GM18498 (cell line): ENCODE data around the gene UGT1A7.
"Not testable (repeated sequence)": the region's sequence is repeated elsewhere in the genome, so short reads cannot be mapped to it uniquely, and the experiment has no call there.

Experiments used
- ATAC-seq: cut with Tn5 transposase; IDR thresholded peaks from one replicate; pipeline ENCODE4 v1.9.1; 2021; ENCODE audit warnings: mild to moderate bottlenecking, moderate library complexity; ENCODE audit not compliant: unreplicated experiment

Gene UGT1A7

DNA sequence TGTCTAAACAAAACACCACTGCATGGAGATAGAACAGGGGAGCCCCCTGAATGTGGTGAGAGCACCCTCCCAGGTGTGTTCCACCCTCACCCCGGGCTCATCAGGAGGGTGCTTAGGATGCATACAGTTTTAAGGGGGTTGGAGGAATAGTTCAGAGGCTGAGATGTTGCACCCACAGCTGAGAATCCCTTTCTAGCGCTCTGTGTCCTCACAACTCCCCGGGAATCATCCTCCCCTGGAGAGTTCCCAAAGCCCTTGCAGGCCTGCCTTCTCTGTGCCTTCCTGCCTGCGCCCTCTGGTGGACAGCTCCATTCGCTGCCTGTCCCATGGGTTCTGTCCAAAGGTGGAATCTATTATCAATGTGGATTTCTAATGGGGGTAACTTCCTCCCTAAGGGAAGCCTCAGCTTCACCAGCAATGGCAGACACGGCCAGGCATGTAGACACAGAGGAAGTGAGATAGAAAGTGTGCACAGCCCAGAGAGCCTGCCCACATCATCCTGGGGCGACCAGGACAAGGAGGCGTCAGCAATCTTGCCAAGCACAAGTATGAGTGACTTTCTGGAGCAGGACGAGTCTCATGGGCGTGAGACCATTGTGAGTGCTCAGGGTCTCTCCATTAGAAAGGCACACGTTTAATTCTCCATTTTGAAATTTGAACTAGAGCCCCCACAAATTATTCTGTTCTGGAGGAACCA is 29.8 kb downstream of the UGT1A7 start:
- ATAC-seq = no peak

GRCh38 chr2:233712611-233713261 is 31.0 kb downstream of the UGT1A7 start, which contains the start of gene UGT1A5:
TSS of gene UGT1A5 (plus strand) at chr2:233712907. CDS start at chr2:233712992, 85 bp downstream.
- no peak for ATAC-seq

- no peak for ATAC-seq
Observed at GRCh38 chr2:233713262-233713615, 31.5 kb downstream of the UGT1A7 start.

DNA sequence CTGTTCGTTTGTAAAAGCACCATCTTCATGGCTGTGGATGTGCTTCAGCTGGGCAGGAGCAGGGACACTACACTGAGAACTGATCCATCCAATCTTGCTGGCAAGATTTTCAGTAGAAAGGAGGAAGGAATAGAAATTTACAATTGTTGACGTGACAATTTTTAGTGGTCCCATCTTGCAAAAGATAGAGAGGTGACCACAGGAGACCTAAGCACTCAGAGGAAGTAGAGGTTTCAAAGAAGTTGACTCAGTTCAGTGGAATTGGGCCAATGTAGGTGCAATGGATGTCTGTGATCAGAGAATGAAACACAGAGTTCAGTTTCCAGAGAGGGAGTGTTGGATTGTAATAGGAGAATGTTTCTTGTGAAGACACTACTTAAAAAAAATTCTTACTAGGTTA is 32.4 kb downstream of the UGT1A7 start:
- ATAC-seq = no peak

- no peak for ATAC-seq
Observed at GRCh38 chr2:233718552-233718951, 36.9 kb downstream of the UGT1A7 start, which contains the start of gene UGT1A4. TSS of gene UGT1A4 (plus strand) at chr2:233718736. CDS start at chr2:233718821, 85 bp downstream.

DNA sequence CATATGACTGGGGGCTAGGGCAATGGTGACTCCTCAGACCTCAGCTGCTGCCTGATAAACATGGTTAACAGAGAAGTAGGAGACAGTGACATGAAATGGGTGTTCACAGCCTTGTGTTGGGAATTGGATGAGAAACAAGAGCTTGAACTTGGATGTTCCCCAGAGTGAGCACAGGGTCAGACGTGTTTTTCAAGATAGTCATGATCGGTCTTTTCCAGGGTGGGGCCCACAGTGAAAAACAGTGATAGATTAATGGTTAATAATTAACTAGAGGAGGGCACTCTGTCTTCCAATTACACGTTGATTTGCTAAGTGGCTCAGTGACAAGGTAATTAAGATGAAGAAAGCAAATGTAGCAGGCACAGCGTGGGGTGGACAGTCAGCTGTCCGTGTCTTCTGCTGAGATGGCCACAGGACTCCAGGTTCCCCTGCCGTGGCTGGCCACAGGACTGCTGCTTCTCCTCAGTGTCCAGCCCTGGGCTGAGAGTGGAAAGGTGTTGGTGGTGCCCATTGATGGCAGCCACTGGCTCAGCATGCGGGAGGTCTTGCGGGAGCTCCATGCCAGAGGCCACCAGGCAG is 47.1 kb downstream of the UGT1A7 start, which contains the start of gene UGT1A3:
UGT1A3 (plus strand) TSS at position 320 of the 579 bp plus-strand sequence; CDS start at position 405, 85 bp downstream.
- ATAC-seq = no peak

GRCh38 chr2:233736868-233737653 is 55.4 kb downstream of the UGT1A7 start:
- ATAC-seq = not testable (repeated sequence)

GRCh38 chr2:233740870-233741269 is 59.2 kb downstream of the UGT1A7 start:
- ATAC-seq = no peak

- no peak for ATAC-seq
Observed at GRCh38 chr2:233743464-233744259, 62.0 kb downstream of the UGT1A7 start.

DNA sequence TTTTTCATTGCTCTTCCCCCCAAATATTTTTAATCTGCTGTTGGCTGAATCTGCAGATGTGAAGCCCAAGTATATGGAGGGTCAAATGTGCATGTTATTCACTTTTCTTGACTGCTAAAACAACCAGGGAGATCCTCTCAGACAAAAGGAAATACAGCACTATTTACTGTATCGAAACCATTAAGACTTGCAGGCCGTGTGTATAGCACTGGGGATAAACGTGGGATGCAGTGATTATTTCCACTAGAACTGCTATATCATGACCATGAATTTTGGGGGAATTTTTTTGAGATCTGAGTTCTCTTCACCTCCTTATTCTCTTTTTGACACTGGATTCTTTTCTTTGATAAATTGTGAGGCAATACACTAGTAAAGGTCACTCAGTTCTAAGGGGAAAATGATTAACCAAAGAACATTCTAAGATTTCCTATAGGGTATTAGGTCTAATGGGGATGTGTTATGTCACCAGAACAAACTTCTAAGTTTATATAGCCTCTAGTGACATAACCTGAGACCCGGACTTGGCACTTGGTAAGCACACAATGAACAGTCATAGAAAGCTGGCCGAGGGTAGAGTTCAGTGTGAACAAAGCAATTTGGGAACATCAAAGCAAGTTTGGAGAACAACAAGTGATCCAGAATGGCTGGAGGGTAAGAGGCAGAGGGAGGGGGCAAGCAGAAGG is 63.5 kb downstream of the UGT1A7 start:
- ATAC-seq = no peak

DNA sequence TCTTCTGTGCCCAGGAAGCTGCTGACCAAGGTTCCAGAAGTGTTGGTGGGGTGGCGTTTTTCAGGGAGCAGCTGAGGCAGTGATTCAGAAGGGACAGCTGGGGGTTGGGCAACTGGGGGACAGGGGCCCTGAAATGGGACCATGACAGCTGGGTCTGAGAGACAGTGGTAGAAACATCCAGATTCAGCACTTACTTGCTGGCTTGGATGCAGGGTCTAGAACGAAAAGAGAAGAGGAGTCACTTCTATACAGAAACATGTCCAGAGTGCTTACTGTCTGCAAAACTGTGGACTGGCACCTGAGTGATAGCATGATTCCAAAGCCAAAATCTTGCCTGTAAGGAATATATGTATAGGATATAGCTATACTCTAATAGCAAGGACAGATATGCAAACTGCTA is 64.1 kb downstream of the UGT1A7 start:
- ATAC-seq = not testable (repeated sequence)

- no peak for ATAC-seq
Observed at GRCh38 chr2:233746475-233747282, 65.0 kb downstream of the UGT1A7 start.

DNA sequence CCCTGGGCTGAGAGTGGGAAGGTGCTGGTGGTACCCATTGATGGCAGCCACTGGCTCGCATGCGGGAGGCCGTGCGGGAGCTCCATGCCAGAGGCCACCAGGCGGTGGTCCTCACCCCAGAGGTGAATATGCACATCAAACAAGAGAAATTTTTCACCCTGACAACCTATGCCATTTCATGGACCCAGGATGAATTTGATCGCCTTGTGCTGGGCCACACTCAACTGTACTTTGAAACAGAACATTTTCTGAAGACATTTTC is 65.5 kb downstream of the UGT1A7 start:
- no peak for ATAC-seq

GRCh38 chr2:233750689-233751088 is 69.0 kb downstream of the UGT1A7 start:
- ATAC-seq = not testable (repeated sequence)

DNA sequence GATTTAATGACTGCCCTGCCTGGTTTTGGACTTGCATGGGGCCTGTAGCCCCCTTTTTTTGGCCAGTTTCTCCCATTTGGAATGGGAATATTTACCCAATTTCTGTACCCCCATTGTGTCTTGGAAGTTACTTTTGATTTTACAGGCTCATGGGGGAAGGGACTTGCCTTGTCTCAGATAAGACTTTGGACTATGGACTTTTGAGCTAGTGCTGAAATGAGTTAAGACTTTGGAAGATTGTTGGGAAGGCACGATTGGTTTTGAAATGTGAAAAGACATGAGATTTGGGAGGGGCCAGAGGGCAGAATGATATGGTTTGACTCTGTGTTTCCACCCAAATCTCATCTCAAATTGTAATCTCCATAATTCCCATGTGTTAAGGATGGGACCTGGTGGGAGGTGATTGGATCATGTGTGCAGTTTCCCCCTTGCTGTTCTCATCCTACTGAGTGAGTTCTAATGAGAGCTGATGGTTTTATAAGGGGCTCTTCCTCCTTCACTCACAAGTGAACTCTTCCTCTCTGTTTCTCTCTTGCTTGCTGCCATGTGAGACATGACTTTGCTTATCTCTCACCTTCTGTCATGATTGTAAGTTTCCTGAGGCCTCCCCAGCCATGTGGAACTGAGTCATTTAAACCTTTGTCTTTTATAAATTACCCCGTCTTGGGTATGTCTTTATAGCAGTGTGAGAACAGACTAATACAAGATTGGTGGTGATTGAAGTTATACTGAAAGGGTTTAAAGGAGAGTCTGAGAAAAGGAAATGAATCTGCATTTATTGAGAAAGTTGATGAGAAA is 69.7 kb downstream of the UGT1A7 start:
- not testable (repeated sequence) for ATAC-seq

- ATAC-seq = no peak
Observed at GRCh38 chr2:233754872-233755611, 73.3 kb downstream of the UGT1A7 start.

DNA sequence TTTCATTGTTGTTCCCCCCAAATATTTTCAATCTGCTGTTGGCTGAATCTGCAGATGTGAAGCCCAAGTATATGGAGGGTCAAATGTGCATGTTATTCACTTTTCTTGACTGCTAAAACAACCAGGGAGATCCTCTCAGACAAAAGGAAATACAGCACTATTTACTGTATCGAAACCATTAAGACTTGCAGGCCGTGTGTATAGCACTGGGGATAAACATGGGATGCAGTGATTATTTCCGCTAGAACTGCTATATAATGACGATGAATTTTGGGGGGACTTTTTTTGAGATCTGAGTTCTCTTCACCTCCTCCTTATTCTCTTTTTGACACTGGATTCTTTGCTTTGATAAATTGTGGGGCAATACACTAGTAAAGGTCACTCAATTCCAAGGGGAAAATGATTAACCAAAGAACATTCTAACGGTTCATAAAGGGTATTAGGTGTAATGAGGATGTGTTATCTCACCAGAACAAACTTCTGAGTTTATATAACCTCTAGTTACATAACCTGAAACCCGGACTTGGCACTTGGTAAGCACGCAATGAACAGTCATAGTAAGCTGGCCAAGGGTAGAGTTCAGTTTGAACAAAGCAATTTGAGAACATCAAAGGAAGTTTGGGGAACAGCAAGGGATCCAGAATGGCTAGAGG is 74.9 kb downstream of the UGT1A7 start:
- ATAC-seq = no peak
